GM23338 (cell line): ENCODE results near the gene SEC16A.

ENCODE experiments used
- CTCF ChIP-seq, 2 experiments: fragments of 200-600 bp in 1 of 2; sonication (generic) in 1 of 2; conservative IDR thresholded peaks; 2 replicates each; pipeline versions ENCODE4 v1.5.1 to v1.6.1; 2016 to 2017; ENCODE audit warnings: antibody characterized with exemption in 2 of 2, low read depth in 2 of 2, mild to moderate bottlenecking in 2 of 2, moderate library complexity in 1 of 2
- EZH2 ChIP-seq: fragments of 200-600 bp; sonication (generic); IDR thresholded peaks from one replicate; pipeline ENCODE4 v1.8.0; 2017; ENCODE audit warnings: antibody characterized with exemption, mild to moderate bottlenecking, low read depth; ENCODE audit not compliant: unreplicated experiment
- EZH2phosphoT487 ChIP-seq: fragments of 200-600 bp; sonication (generic); IDR thresholded peaks from one replicate; pipeline ENCODE4 v1.8.1; 2018; ENCODE audit warnings: antibody characterized with exemption; ENCODE audit not compliant: unreplicated experiment
- POLR2AphosphoS5 ChIP-seq: IDR thresholded peaks from 2 replicates; pipeline ENCODE4 v1.6.1; 2016; ENCODE audit warnings: antibody characterized with exemption, low read depth
- REST ChIP-seq: IDR thresholded peaks from one replicate; pipeline ENCODE4 v1.6.1; 2018; ENCODE audit warnings: antibody characterized with exemption; ENCODE audit not compliant: unreplicated experiment
- ZNF114 ChIP-seq: fragments of 250-450 bp; sonication (Bioruptor Pico); IDR thresholded peaks from 2 replicates; pipeline ENCODE4 v1.5.0; 2020; ENCODE audit warnings: mild to moderate bottlenecking, moderate library complexity
- ZNF331 ChIP-seq: fragments of 250-450 bp; sonication (Bioruptor Pico); IDR thresholded peaks from 2 replicates; pipeline ENCODE4 v1.5.0; 2020; ENCODE audit warnings: low read depth, mild to moderate bottlenecking, moderate library complexity

GRCh38 chr9:136481558-136481957 lies 1.3 kb downstream of the SEC16A start:
- TF ChIP-seq CTCF (conservative IDR thresholded peaks at IDR 0.05; ENCODE audit: low read depth in 2 of 2) (no peak), POLR2AphosphoS5 (no peak), REST (no peak), ZNF331 (no peak), ZNF114 (no peak), EZH2 (no peak), EZH2phosphoT487 (no peak)
